GM19025 (cell line): ENCODE results near the gene IRF1.
"Not testable (repeated sequence)": the region's sequence is repeated elsewhere in the genome, so short reads cannot be mapped to it uniquely, and the experiment has no call there.

ENCODE experiments used
- ATAC-seq: cut with Tn5 transposase; IDR thresholded peaks from one replicate; pipeline ENCODE4 v1.9.1; 2021; ENCODE audit warnings: mild to moderate bottlenecking, low read depth, moderate library complexity; ENCODE audit not compliant: unreplicated experiment

IRF1 gene

GRCh38 chr5:132490484-132491367, at the start of gene IRF1:
Gene IRF1, minus strand, starts transcription at chr5:132490773. Its CDS starts 1,295 bp downstream, at chr5:132489478.
- peak; percentile 72 for ATAC-seq

GRCh38 chr5:132540149-132540548, 49.6 kb upstream of the IRF1 start:
- no peak for ATAC-seq

- no peak for ATAC-seq
These were observed 49.1 kb upstream of the IRF1 start for GRCh38 chr5:132539716-132540115.

GRCh38 chr5:132530946-132531345, 40.4 kb upstream of the IRF1 start:
- ATAC-seq = no peak

GRCh38 chr5:132528866-132529634, 38.5 kb upstream of the IRF1 start:
- no peak for ATAC-seq

GRCh38 chr5:132528021-132528420, 37.4 kb upstream of the IRF1 start:
- no peak for ATAC-seq

GRCh38 chr5:132526974-132527564, 36.5 kb upstream of the IRF1 start:
- no peak for ATAC-seq

- ATAC-seq = no peak
These were observed 35.9 kb upstream of the IRF1 start for GRCh38 chr5:132526290-132526973.

GRCh38 chr5:132525299-132525724, 34.7 kb upstream of the IRF1 start:
- peak; percentile 66 for ATAC-seq

- not testable (repeated sequence) for ATAC-seq
These were observed 34.3 kb upstream of the IRF1 start for GRCh38 chr5:132524877-132525276.

- ATAC-seq = not testable (repeated sequence)
These were observed 31.5 kb upstream of the IRF1 start for GRCh38 chr5:132522067-132522466.

- ATAC-seq = not testable (repeated sequence)
These were observed 23.2 kb upstream of the IRF1 start for GRCh38 chr5:132513618-132514336.

GRCh38 chr5:132510076-132510475, 19.5 kb upstream of the IRF1 start:
- no peak for ATAC-seq

GRCh38 chr5:132506094-132506692, 15.6 kb upstream of the IRF1 start:
- no peak for ATAC-seq

GRCh38 chr5:132505641-132506040, 15.1 kb upstream of the IRF1 start:
- no peak for ATAC-seq

GRCh38 chr5:132504746-132505145, 14.2 kb upstream of the IRF1 start:
- ATAC-seq = no peak

- no peak for ATAC-seq
These were observed 12.7 kb upstream of the IRF1 start for GRCh38 chr5:132503244-132503643.

GRCh38 chr5:132501961-132502931, 11.7 kb upstream of the IRF1 start:
- ATAC-seq = no peak
